ENCODE data around the gene GOLIM4. TPM values are rescaled to one million over a fixed set of nuclear protein-coding genes. Genes with fewer than 3 reads are reported as not detected.
"Not testable (repeated sequence)": the region's sequence is repeated elsewhere in the genome, so short reads cannot be mapped to it uniquely, and the experiment has no call there.

Gene GOLIM4
- polyA plus RNA-seq, 1 donor from 2014 or later, result 3.2 TPM

DNA sequence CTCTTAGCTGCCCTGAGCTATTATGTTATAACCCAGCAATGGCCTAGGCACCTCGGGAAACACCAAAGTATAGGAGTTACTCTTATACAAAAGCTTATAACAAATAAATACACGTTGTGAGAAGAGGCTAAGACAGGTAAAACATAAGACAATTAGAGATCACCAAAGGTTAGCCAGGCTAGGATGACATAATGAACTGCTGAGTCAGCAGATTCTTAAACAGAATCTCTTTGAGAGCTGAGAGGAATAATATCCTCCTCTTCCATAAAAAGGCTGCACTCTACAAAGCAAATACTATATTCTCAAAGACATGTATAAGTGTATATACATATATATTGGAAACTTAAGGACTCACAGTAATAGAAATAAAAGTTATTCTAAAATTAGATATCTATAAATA lies 37.2 kb downstream of the GOLIM4 start:
- H3K27ac ChIP-seq (ENCODE audit: low read length), result no peak overlapping the region
- H3K9me3 ChIP-seq (ENCODE audit: low read length), result no peaks in the 10 kb centered on the region
- no peaks in the 10 kb centered on the region for H3K36me3 ChIP-seq (ENCODE audit: insufficient read depth, low read length)
- no peak overlapping the region for H3K4me3 ChIP-seq (ENCODE audit: low read length)
- H3K9me2 ChIP-seq (ENCODE audit: insufficient read depth, low read length), result no peaks in the 10 kb centered on the region
- no peak overlapping the region for H2AFZ ChIP-seq (ENCODE audit: low read depth, low read length)
- no peak overlapping the region for H3K4me2 ChIP-seq (ENCODE audit: low read length)
- no peaks in the 10 kb centered on the region for H3K79me2 ChIP-seq (replicated peaks; ENCODE audit: insufficient read depth, low read length)
- no peaks in the 10 kb centered on the region for H3F3A ChIP-seq (ENCODE audit: insufficient read depth, low read length, poor library complexity, severe bottlenecking)
- no peak overlapping the region for H3K9ac ChIP-seq (ENCODE audit: low read length)
- no peaks in the 10 kb centered on the region for H3K27me3 ChIP-seq (ENCODE audit: insufficient read depth, low read depth, low read length)
- TF ChIP-seq, protein P1, sequence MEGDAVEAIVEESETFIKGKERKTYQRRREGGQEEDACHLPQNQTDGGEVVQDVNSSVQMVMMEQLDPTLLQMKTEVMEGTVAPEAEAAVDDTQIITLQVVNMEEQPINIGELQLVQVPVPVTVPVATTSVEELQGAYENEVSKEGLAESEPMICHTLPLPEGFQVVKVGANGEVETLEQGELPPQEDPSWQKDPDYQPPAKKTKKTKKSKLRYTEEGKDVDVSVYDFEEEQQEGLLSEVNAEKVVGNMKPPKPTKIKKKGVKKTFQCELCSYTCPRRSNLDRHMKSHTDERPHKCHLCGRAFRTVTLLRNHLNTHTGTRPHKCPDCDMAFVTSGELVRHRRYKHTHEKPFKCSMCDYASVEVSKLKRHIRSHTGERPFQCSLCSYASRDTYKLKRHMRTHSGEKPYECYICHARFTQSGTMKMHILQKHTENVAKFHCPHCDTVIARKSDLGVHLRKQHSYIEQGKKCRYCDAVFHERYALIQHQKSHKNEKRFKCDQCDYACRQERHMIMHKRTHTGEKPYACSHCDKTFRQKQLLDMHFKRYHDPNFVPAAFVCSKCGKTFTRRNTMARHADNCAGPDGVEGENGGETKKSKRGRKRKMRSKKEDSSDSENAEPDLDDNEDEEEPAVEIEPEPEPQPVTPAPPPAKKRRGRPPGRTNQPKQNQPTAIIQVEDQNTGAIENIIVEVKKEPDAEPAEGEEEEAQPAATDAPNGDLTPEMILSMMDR (IDR thresholded peaks at IDR 0.05; ENCODE audit: poor library complexity, severe bottlenecking), result no peak
- TF ChIP-seq MXI1 (conservative IDR thresholded peaks at IDR 0.05; ENCODE audit: poor library complexity, severe bottlenecking) (no peak), RAD21 (conservative IDR thresholded peaks at IDR 0.05) (no peak), EZH2 (IDR thresholded peaks at IDR 0.05; ENCODE audit: borderline replicate concordance, insufficient read depth, low read length, poor library complexity, severe bottlenecking) (no peak), POLR2AphosphoS5 (IDR thresholded peaks at IDR 0.05) (no peak), EP300 (conservative IDR thresholded peaks at IDR 0.05; ENCODE audit: poor library complexity, severe bottlenecking) (no peak), TAF1 (IDR thresholded peaks at IDR 0.05; ENCODE audit: low read depth) (no peak), SMC3 (conservative IDR thresholded peaks at IDR 0.05; ENCODE audit: poor library complexity) (no peak)
- TF ChIP-seq, protein P2, sequence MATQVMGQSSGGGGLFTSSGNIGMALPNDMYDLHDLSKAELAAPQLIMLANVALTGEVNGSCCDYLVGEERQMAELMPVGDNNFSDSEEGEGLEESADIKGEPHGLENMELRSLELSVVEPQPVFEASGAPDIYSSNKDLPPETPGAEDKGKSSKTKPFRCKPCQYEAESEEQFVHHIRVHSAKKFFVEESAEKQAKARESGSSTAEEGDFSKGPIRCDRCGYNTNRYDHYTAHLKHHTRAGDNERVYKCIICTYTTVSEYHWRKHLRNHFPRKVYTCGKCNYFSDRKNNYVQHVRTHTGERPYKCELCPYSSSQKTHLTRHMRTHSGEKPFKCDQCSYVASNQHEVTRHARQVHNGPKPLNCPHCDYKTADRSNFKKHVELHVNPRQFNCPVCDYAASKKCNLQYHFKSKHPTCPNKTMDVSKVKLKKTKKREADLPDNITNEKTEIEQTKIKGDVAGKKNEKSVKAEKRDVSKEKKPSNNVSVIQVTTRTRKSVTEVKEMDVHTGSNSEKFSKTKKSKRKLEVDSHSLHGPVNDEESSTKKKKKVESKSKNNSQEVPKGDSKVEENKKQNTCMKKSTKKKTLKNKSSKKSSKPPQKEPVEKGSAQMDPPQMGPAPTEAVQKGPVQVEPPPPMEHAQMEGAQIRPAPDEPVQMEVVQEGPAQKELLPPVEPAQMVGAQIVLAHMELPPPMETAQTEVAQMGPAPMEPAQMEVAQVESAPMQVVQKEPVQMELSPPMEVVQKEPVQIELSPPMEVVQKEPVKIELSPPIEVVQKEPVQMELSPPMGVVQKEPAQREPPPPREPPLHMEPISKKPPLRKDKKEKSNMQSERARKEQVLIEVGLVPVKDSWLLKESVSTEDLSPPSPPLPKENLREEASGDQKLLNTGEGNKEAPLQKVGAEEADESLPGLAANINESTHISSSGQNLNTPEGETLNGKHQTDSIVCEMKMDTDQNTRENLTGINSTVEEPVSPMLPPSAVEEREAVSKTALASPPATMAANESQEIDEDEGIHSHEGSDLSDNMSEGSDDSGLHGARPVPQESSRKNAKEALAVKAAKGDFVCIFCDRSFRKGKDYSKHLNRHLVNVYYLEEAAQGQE (IDR thresholded peaks at IDR 0.05; ENCODE audit: borderline replicate concordance), result no peak
- no peaks in the 10 kb centered on the region for H4K20me1 ChIP-seq (ENCODE audit: insufficient read depth)

DNA sequence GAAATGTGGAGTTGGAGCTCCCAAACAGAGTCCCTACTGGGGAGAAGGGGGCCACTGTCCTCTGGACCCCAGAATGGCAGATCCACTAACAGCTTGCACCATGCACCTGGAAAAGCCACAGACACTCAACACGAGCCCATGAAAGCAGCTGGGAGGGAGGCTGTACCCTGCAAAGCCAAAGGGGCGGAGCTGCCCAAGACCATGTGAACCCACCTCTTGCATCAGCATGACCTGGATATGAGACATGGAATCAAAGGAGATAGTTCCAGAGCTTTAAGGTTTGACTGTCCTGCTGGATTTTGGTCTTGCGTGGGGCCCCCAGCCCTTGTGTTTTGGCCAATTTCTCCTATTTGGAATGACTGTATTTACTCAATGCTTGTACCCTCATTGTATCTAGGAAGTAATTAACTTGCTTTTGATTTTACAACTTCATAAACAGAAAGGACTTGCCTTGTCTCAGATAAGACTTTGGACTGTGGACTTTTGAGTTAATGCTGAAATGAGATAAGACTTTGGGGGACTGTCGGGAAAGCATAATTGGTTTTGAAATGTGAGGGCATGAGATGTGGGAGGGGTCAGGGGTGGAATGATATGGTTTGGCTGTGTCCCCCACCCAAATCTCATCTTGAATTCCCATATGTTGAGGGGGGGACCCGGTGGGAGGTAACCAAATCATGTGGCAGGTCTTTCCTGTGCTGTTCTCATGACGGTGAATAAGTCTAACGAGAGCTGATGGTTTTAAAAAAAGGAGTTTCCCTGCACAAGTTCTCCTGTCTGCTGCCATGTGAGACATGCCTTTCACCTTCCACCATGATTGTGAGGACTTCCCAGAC lies 39.1 kb downstream of the GOLIM4 start:
- not testable (repeated sequence) for H2AFZ ChIP-seq (ENCODE audit: low read depth, low read length); H4K20me1 ChIP-seq (ENCODE audit: insufficient read depth); H3K27ac ChIP-seq (ENCODE audit: low read length); H3K4me2 ChIP-seq (ENCODE audit: low read length); H3K9me3 ChIP-seq (ENCODE audit: low read length); H3K9ac ChIP-seq (ENCODE audit: low read length); H3K4me3 ChIP-seq (ENCODE audit: low read length); H3K79me2 ChIP-seq (replicated peaks; ENCODE audit: insufficient read depth, low read length); H3K36me3 ChIP-seq (ENCODE audit: insufficient read depth, low read length); H3F3A ChIP-seq (ENCODE audit: insufficient read depth, low read length, poor library complexity, severe bottlenecking); H3K9me2 ChIP-seq (ENCODE audit: insufficient read depth, low read length); H3K27me3 ChIP-seq (ENCODE audit: insufficient read depth, low read depth, low read length)

Measured in neural cell (in vitro differentiated cells).